C4-2B (cell line): Measurements from ENCODE around the gene ZC3H8.

ENCODE experiments used
- ZFX ChIP-seq: fragments of 450-650 bp; IDR thresholded peaks from 2 replicates; pipeline ENCODE4 v1.6.1; 2017
- TF ChIP-seq, protein P1 (sequence below): fragments of 450-650 bp; conservative IDR thresholded peaks from 2 replicates; pipeline ENCODE4 v1.5.1; 2017; ENCODE audit warnings: mild to moderate bottlenecking

DNA sequence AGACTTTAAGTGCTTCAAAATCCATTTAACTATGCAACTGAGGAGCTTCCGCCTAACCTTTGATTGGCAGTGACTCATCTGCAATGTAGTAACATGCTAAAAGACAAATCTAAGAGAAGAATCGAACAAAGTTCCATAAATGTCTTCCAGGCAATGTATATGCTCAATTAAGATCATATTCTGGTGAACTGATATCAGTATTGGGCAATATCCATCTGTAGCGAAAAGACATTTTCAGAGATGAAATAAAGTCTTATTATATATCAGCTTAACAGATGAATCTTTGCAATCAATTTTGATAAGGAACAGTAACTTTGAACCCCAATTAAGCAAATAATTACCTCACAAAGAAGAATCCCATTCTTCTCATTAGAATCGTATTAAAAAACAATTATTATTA, 11.6 kb downstream of the ZC3H8 start:
- TF ChIP-seq, protein P1, sequence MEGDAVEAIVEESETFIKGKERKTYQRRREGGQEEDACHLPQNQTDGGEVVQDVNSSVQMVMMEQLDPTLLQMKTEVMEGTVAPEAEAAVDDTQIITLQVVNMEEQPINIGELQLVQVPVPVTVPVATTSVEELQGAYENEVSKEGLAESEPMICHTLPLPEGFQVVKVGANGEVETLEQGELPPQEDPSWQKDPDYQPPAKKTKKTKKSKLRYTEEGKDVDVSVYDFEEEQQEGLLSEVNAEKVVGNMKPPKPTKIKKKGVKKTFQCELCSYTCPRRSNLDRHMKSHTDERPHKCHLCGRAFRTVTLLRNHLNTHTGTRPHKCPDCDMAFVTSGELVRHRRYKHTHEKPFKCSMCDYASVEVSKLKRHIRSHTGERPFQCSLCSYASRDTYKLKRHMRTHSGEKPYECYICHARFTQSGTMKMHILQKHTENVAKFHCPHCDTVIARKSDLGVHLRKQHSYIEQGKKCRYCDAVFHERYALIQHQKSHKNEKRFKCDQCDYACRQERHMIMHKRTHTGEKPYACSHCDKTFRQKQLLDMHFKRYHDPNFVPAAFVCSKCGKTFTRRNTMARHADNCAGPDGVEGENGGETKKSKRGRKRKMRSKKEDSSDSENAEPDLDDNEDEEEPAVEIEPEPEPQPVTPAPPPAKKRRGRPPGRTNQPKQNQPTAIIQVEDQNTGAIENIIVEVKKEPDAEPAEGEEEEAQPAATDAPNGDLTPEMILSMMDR: no peak
- no peak for TF ChIP-seq ZFX
